C4-2B (cell line): ENCODE results near the gene HAUS5.

Experiments
- ZFX ChIP-seq: fragments of 450-650 bp; IDR thresholded peaks from 2 replicates; pipeline ENCODE4 v1.6.1; 2017
- TF ChIP-seq, protein P1 (sequence below): fragments of 450-650 bp; conservative IDR thresholded peaks from 2 replicates; pipeline ENCODE4 v1.5.1; 2017; ENCODE audit warnings: mild to moderate bottlenecking

DNA sequence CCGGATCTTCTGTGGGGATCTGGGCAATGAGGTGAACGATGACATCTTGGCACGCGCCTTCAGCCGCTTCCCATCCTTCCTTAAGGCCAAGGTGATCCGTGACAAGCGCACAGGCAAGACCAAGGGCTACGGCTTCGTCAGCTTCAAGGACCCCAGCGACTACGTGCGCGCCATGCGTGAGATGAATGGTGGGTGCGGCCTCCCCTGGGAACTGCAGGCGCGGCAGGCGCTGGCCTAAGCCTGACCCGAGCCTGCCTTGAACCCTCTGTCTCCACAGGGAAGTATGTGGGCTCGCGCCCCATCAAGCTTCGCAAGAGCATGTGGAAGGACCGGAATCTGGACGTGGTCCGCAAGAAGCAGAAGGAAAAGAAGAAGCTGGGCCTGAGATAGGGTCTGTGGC is 24.6 kb downstream of the HAUS5 start:
- TF ChIP-seq, protein P1, sequence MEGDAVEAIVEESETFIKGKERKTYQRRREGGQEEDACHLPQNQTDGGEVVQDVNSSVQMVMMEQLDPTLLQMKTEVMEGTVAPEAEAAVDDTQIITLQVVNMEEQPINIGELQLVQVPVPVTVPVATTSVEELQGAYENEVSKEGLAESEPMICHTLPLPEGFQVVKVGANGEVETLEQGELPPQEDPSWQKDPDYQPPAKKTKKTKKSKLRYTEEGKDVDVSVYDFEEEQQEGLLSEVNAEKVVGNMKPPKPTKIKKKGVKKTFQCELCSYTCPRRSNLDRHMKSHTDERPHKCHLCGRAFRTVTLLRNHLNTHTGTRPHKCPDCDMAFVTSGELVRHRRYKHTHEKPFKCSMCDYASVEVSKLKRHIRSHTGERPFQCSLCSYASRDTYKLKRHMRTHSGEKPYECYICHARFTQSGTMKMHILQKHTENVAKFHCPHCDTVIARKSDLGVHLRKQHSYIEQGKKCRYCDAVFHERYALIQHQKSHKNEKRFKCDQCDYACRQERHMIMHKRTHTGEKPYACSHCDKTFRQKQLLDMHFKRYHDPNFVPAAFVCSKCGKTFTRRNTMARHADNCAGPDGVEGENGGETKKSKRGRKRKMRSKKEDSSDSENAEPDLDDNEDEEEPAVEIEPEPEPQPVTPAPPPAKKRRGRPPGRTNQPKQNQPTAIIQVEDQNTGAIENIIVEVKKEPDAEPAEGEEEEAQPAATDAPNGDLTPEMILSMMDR: no peak
- no peak for TF ChIP-seq ZFX
